Neuronal stem cell (in vitro differentiated cells): ENCODE results near the gene MTFR1L.

Experiments used
- DNase-seq: peaks from one replicate; pipeline ENCODE4 v3.0.0-alpha.2; 2013; ENCODE audit warnings: low spot score
- H2AFZ ChIP-seq: one replicate; pipeline ENCODE4 v1.6.1; 2013; ENCODE audit warnings: mild to moderate bottlenecking, low read length, inconsistent platforms
- H2AK5ac ChIP-seq: 2 replicates; pipeline ENCODE4 v1.6.1; 2013; ENCODE audit warnings: low read depth, mild to moderate bottlenecking, inconsistent platforms, low read length, moderate library complexity, mixed read lengths
- H2BK120ac ChIP-seq: 2 replicates; pipeline ENCODE4 v1.6.1; 2013; ENCODE audit warnings: low read depth, mild to moderate bottlenecking, inconsistent platforms, low read length, moderate library complexity, mixed read lengths
- H2BK12ac ChIP-seq: one replicate; pipeline ENCODE4 v1.6.1; 2013; ENCODE audit warnings: low read length, inconsistent platforms
- H2BK15ac ChIP-seq: 2 replicates; pipeline ENCODE4 v1.6.1; 2013; ENCODE audit warnings: mild to moderate bottlenecking, low read length, inconsistent platforms, mixed read lengths
- H2BK5ac ChIP-seq: one replicate; pipeline ENCODE4 v1.6.1; 2013; ENCODE audit warnings: inconsistent platforms, mild to moderate bottlenecking, low read length, moderate library complexity
- H3K14ac ChIP-seq: one replicate; pipeline ENCODE4 v1.6.1; 2013; ENCODE audit warnings: low read length, inconsistent platforms
- H3K18ac ChIP-seq: 2 replicates; pipeline ENCODE4 v1.6.1; 2013; ENCODE audit warnings: low read length, inconsistent platforms
- H3K23ac ChIP-seq: 2 replicates; pipeline ENCODE4 v1.6.1; 2013; ENCODE audit warnings: low read depth, mild to moderate bottlenecking, mixed read lengths, low read length, inconsistent platforms; ENCODE audit not compliant: poor library complexity
- H3K27ac ChIP-seq: replicated peaks from 3 replicates; pipeline ENCODE4 v1.5.1; 2013; ENCODE audit warnings: low read length, inconsistent platforms
- H3K27me3 ChIP-seq, 3 experiments: 2 replicates each; pipeline ENCODE4 v1.6.1; 2013; ENCODE audit warnings: low read length in 3 of 3, mild to moderate bottlenecking in 2 of 3, inconsistent platforms in 1 of 3, low read depth in 1 of 3, mixed read lengths in 1 of 3, moderate library complexity in 1 of 3; ENCODE audit not compliant: control insufficient read depth in 3 of 3, insufficient read depth in 3 of 3
- H3K36me3 ChIP-seq, 2 donors: replicated peaks in 1 of 2; 2 replicates each; pipeline ENCODE4 v1.6.1; 2013; ENCODE audit warnings: low read length in 2 of 2; ENCODE audit not compliant: control insufficient read depth in 2 of 2, insufficient read depth in 2 of 2
- H3K4ac ChIP-seq: 2 replicates; pipeline ENCODE4 v1.6.1; 2013; ENCODE audit warnings: inconsistent platforms, mild to moderate bottlenecking, low read length, moderate library complexity
- H3K4me1 ChIP-seq, 2 donors: 1 replicate in 1 of 2; 2 replicates in 1 of 2; pipeline ENCODE4 v1.6.1; 2013; ENCODE audit warnings: low read length in 2 of 2, low read depth in 1 of 2; ENCODE audit not compliant: control insufficient read depth in 2 of 2, insufficient read depth in 1 of 2
- H3K4me2 ChIP-seq: one replicate; pipeline ENCODE4 v1.6.1; 2013; ENCODE audit warnings: mild to moderate bottlenecking, low read length, inconsistent platforms; ENCODE audit not compliant: insufficient read depth, poor library complexity, severe bottlenecking
- H3K4me3 ChIP-seq, 2 donors: 2 replicates each; pipeline ENCODE4 v1.5.1; 2013; ENCODE audit warnings: low read length in 2 of 2, mild to moderate bottlenecking in 2 of 2, inconsistent platforms in 1 of 2, moderate library complexity in 1 of 2
- H3K79me1 ChIP-seq: one replicate; pipeline ENCODE4 v1.6.1; 2013; ENCODE audit warnings: low read depth, mild to moderate bottlenecking, inconsistent platforms, low read length, moderate library complexity
- H3K9ac ChIP-seq: one replicate; pipeline ENCODE4 v1.6.1; 2013; ENCODE audit warnings: mild to moderate bottlenecking, low read depth, low read length, inconsistent platforms; ENCODE audit not compliant: poor library complexity
- H3K9me3 ChIP-seq, 2 donors: replicated peaks in 1 of 2; 2 replicates each; pipeline versions ENCODE3 to v1.6.1; 2013; ENCODE audit warnings: low read length in 2 of 2, mild to moderate bottlenecking in 2 of 2, inconsistent platforms in 1 of 2, low read depth in 1 of 2, mixed read lengths in 1 of 2, moderate library complexity in 1 of 2; ENCODE audit not compliant: control insufficient read depth in 2 of 2, insufficient read depth in 1 of 2
- H4K8ac ChIP-seq: one replicate; pipeline ENCODE4 v1.6.1; 2013; ENCODE audit warnings: low read depth, mild to moderate bottlenecking, inconsistent platforms, low read length, moderate library complexity
- H4K91ac ChIP-seq: one replicate; pipeline ENCODE4 v1.6.1; 2013; ENCODE audit warnings: low read length, low read depth, mild to moderate bottlenecking, inconsistent platforms; ENCODE audit not compliant: poor library complexity
- WGBS, 2 donors: extraction: QIAGEN DNeasy Blood & Tissue Kit; methylation state at CpG; one replicate each; pipeline ENCODE4 v1.1.7; 2013; ENCODE audit warnings: missing lambda C conversion rate in 2 of 2, mixed read lengths in 1 of 2; ENCODE audit not compliant: insufficient read length in 2 of 2, insufficient replicate concordance in 1 of 2; ENCODE audit errors: extremely low coverage in 2 of 2; 5-methylcytosine and 5-hydroxymethylcytosine counted together

The MTFR1L gene

GRCh38 chr1:25864434-25864833 is 44.7 kb downstream of the MTFR1L start:
- Histone ChIP-seq H4K91ac (no peak overlapping the region), H2AK5ac (no peak overlapping the region), H3K79me1 (no peaks in the 10 kb centered on the region), H3K4me3 (no peak overlapping the region), H3K4me2 (no peak overlapping the region), H3K36me3 (peaks cover 2 to 15% of the 10 kb centered on the region in 2 donors), H3K27ac (no peak overlapping the region), H3K23ac (no peak overlapping the region), H3K4ac (no peak overlapping the region), H2AFZ (no peak overlapping the region), H3K27me3 (no peaks in the 10 kb centered on the region), H3K9ac (no peak overlapping the region), H3K14ac (no peak overlapping the region), H2BK12ac (no peak overlapping the region), H2BK15ac (no peak overlapping the region), H4K8ac (no peak overlapping the region), H3K9me3 (no peaks in the 10 kb centered on the region), H3K18ac (no peak overlapping the region), H3K4me1 (peaks cover 5 to 10% of the 10 kb centered on the region in 2 donors), H2BK120ac (peak overlapping the region; percentile 40), H2BK5ac (peak overlapping the region; percentile 48)
- no peak for DNase-seq
- WGBS, 2 donors, result no CpG with 5 or more reads among the region's 3 CpGs

DNA sequence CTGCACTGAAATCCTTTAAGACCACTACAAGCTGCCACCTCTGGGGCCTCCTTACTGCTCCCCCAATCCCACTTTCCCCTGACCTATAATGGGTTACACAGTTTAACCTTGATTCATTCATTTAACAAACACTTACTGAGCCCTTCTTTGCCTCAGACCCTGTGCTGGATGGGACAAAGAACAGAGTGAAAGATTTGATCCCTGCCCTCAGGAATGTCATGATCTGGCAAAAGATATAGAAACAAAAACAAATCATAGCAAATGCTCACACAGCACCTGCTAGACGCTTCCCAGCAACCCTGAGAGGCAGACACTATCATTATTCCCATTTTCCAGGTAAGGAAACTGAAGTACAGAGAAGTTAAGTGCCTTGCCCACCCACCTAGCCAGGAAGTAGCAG is 46.5 kb downstream of the MTFR1L start:
- H2BK12ac ChIP-seq, result no peak overlapping the region
- no peak overlapping the region for H2AFZ ChIP-seq
- H3K23ac ChIP-seq, result no peak overlapping the region
- DNase-seq, result no peak
- no peaks in the 10 kb centered on the region for H3K27me3 ChIP-seq
- H3K36me3 ChIP-seq, result peaks cover 2 to 15% of the 10 kb centered on the region in 2 donors
- no peak overlapping the region for H2BK120ac ChIP-seq
- no CpG with 5 or more reads among the region's 1 CpG for WGBS, 2 donors
- H3K4me1 ChIP-seq, result peaks cover 11 to 16% of the 10 kb centered on the region in 2 donors
- H3K9me3 ChIP-seq, result no peaks in the 10 kb centered on the region
- H3K18ac ChIP-seq, result no peak overlapping the region
- no peak overlapping the region for H2BK15ac ChIP-seq
- H2BK5ac ChIP-seq, result no peak overlapping the region
- H3K79me1 ChIP-seq, result no peaks in the 10 kb centered on the region
- H3K4me2 ChIP-seq, result no peak overlapping the region
- no peak overlapping the region for H4K91ac ChIP-seq
- H3K14ac ChIP-seq, result no peak overlapping the region
- H3K27ac ChIP-seq, result no peak overlapping the region
- H3K4me3 ChIP-seq, result no peak overlapping the region
- H4K8ac ChIP-seq, result no peak overlapping the region
- H2AK5ac ChIP-seq, result no peak overlapping the region
- H3K4ac ChIP-seq, result no peak overlapping the region
- no peak overlapping the region for H3K9ac ChIP-seq

DNA sequence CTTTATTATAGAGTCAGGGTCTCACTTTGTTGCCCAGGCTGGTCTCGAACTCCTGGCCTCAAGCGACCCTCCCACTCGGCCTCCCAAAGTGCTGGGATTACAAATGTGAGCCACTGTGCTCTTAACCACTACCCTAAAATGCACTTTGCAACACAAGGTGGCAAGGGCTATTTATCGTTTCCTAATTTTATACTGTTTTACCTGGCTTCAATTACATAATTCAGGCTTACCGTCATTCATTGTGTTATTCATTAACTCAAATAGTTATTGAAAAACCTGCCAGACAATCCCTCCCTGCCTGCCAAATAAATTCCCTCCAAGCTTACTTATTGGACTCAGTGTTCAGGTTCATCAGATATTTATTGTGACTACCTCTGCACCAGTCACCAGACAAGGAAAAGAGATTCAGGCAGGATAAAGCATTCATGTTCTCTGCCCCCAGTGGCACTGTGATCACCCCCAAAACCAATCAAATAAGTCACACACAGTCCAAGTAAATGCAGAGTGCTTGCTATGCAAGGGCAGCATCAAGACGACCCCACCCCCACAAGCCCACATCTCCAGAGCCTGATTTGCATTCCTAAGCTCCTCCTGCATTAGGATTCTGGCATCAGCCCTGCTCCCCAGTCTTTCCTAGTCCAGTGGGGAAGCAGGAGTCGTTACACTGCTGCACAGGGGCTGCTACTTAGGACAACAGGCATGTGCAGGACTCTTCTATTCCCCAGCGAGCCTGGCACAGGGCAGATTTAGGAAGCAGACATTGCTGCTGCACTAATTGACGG is 47.6 kb downstream of the MTFR1L start:
- Histone ChIP-seq H3K27ac (no peak overlapping the region), H3K4me2 (no peak overlapping the region)

DNA sequence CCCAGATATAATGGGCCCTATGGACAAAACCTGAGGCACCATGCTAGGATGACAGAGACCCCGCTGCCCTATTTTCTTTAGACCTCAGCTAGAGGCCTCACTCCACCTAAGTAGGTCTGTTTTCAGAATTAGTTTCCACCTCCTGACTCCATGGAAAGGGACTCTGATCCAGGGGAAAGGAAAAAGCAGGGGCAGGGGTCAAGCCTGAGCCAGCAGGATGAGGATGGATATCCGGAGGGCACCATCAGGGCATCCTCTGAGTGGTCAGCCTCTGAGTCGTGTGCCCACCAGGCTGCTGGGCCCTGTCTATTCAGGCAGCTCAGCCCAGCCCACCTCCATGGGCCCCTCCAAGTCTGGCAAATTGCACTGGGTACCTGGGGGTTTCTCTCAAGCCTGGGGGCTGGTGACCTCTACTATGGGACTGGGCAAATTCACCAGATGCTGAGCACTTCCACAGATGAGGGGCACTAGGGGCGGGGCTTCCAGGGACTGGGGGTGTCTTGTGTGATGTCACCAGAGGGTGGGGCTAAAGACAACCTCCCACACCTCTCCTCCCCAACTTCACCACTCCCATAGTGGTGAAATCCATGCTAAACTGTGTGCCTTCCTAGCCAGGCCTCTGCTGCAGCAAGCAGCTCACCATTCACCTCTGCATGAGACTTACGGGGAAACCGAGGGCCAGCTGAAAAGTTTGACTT is 50.3 kb downstream of the MTFR1L start:
- WGBS, 2 donors, result no CpG with 5 or more reads among the region's 6 CpGs
- DNase-seq, result no peak
- no peak overlapping the region for H3K14ac ChIP-seq

More for the DNA sequence above, 47.6 kb downstream of the MTFR1L start:
- Histone ChIP-seq H3K79me1 (no peaks in the 10 kb centered on the region), H3K4me1 (peaks cover 15 to 16% of the 10 kb centered on the region in 2 donors), H2BK5ac (no peak overlapping the region), H2BK12ac (peak overlapping the region; percentile 23), H3K9ac (no peak overlapping the region), H4K91ac (no peak overlapping the region), H4K8ac (no peak overlapping the region), H3K9me3 (no peaks in the 10 kb centered on the region), H3K27me3 (no peaks in the 10 kb centered on the region), H3K4ac (no peak overlapping the region), H3K18ac (peak overlapping the region; percentile 55), H3K36me3 (peaks cover 2 to 17% of the 10 kb centered on the region in 2 donors), H2AFZ (no peak overlapping the region), H2BK15ac (no peak overlapping the region), H3K14ac (no peak overlapping the region), H3K23ac (no peak overlapping the region), H2AK5ac (peak overlapping the region; percentile 22), H2BK120ac (peak overlapping the region; percentile 11), H3K4me3 (no peak overlapping the region)
- no peak for DNase-seq
- WGBS, 2 donors, result no CpG with 5 or more reads among the region's 9 CpGs

More for the DNA sequence above, 50.3 kb downstream of the MTFR1L start:
- peaks cover 19 to 27% of the 10 kb centered on the region in 2 donors for H3K4me1 ChIP-seq
- H2AFZ ChIP-seq, result no peak overlapping the region
- H3K27ac ChIP-seq, result peak overlapping the region; percentile 20
- H2BK120ac ChIP-seq, result no peak overlapping the region
- no peak overlapping the region for H2BK12ac ChIP-seq
- no peak overlapping the region for H3K23ac ChIP-seq
- no peaks in the 10 kb centered on the region for H3K27me3 ChIP-seq
- H3K79me1 ChIP-seq, result peaks cover 1% of the 10 kb centered on the region
- no peak overlapping the region for H3K4ac ChIP-seq
- H2BK15ac ChIP-seq, result no peak overlapping the region
- no peak overlapping the region for H3K4me3 ChIP-seq
- no peak overlapping the region for H3K18ac ChIP-seq
- no peak overlapping the region for H2BK5ac ChIP-seq
- H3K36me3 ChIP-seq, result peaks cover 0 to 6% of the 10 kb centered on the region in 2 donors
- no peak overlapping the region for H2AK5ac ChIP-seq
- no peak overlapping the region for H3K9ac ChIP-seq
- no peaks in the 10 kb centered on the region for H3K9me3 ChIP-seq
- no peak overlapping the region for H3K4me2 ChIP-seq
- H4K91ac ChIP-seq, result no peak overlapping the region
- no peak overlapping the region for H4K8ac ChIP-seq
